Right forelimb (tissue), 1 donor: ENCODE measurements around the gene CCDC191.

Experiments used
- DNase-seq: peaks from one replicate; pipeline ENCODE4 v3.0.0-alpha.2; 2018

The CCDC191 gene

GRCh38 chr3:114052216-114052615 is 4.1 kb downstream of the CCDC191 start:
- no peak for DNase-seq

- no peak for DNase-seq
These were observed 13.1 kb downstream of the CCDC191 start for GRCh38 chr3:114043205-114043604.

GRCh38 chr3:114035896-114036295 is 20.4 kb downstream of the CCDC191 start:
- DNase-seq = no peak

- DNase-seq = no peak
These were observed 21.4 kb downstream of the CCDC191 start for GRCh38 chr3:114034787-114035545.

- no peak for DNase-seq
These were observed 22.1 kb downstream of the CCDC191 start for GRCh38 chr3:114034211-114034610.

GRCh38 chr3:114033721-114034120 is 22.6 kb downstream of the CCDC191 start:
- DNase-seq = no peak

- DNase-seq = no peak
These were observed 30.0 kb downstream of the CCDC191 start for GRCh38 chr3:114026331-114026730.

- no peak for DNase-seq
These were observed 30.9 kb downstream of the CCDC191 start for GRCh38 chr3:114025451-114025850.

- DNase-seq = no peak
These were observed 34.1 kb downstream of the CCDC191 start for GRCh38 chr3:114022145-114022802.

GRCh38 chr3:114020907-114021306 is 35.4 kb downstream of the CCDC191 start:
- no peak for DNase-seq

- no peak for DNase-seq
These were observed 36.8 kb downstream of the CCDC191 start for GRCh38 chr3:114019486-114019885.

GRCh38 chr3:114014211-114014610 is 42.1 kb downstream of the CCDC191 start:
- no peak for DNase-seq

GRCh38 chr3:114011059-114011797 is 45.1 kb downstream of the CCDC191 start:
- no peak for DNase-seq

GRCh38 chr3:114005481-114005880 is 50.8 kb downstream of the CCDC191 start:
- no peak for DNase-seq

- no peak for DNase-seq
These were observed 70.8 kb downstream of the CCDC191 start for GRCh38 chr3:113985541-113985940.

GRCh38 chr3:113983544-113983943 is 72.8 kb downstream of the CCDC191 start:
- no peak for DNase-seq

GRCh38 chr3:113981803-113982202 is 74.5 kb downstream of the CCDC191 start:
- no peak for DNase-seq

GRCh38 chr3:113979916-113980315 is 76.4 kb downstream of the CCDC191 start:
- DNase-seq = no peak

- no peak for DNase-seq
These were observed 78.5 kb downstream of the CCDC191 start for GRCh38 chr3:113977822-113978221.

- no peak for DNase-seq
These were observed 87.3 kb downstream of the CCDC191 start for GRCh38 chr3:113968986-113969385.

GRCh38 chr3:113966172-113966571 is 90.2 kb downstream of the CCDC191 start:
- DNase-seq = no peak

- no peak for DNase-seq
These were observed 92.4 kb downstream of the CCDC191 start for GRCh38 chr3:113963879-113964278.

- DNase-seq = no peak
These were observed 102.1 kb downstream of the CCDC191 start for GRCh38 chr3:113954091-113954685.
